Kidney (tissue), 14 donors: ENCODE measurements around the gene CNPPD1. TPM values are rescaled to one million over a fixed set of nuclear protein-coding genes. Genes with fewer than 3 reads are reported as not detected.

Source experiments
- DNase-seq, 5 donors: peaks; one replicate each; pipeline ENCODE4 v3.0.0-alpha.2; 2013 to 2020
- FAIRE-seq: peaks from 2 replicates; lab custom pipeline; 2012; peaks lifted over from hg19 to GRCh38; lab: Jason Lieb, UNC
- H3K27ac ChIP-seq, 2 donors: one replicate each; pipeline ENCODE4 v1.7.0; 2013; ENCODE audit warnings: low read depth in 2 of 2, low read length in 2 of 2, inconsistent platforms in 1 of 2
- H3K27me3 ChIP-seq: one replicate; pipeline ENCODE4 v1.7.1; 2013; ENCODE audit warnings: low read length, inconsistent platforms; ENCODE audit not compliant: control insufficient read depth, insufficient read depth
- H3K36me3 ChIP-seq, 3 donors: one replicate each; pipeline versions ENCODE4 v1.7.0 to v1.7.1; 2013; ENCODE audit warnings: low read length in 3 of 3, control low read depth in 1 of 3, inconsistent platforms in 1 of 3; ENCODE audit not compliant: insufficient read depth in 3 of 3, control insufficient read depth in 2 of 3
- H3K4me1 ChIP-seq, 3 donors: one replicate each; pipeline versions ENCODE4 v1.7.0 to v1.7.1; 2013; ENCODE audit warnings: low read length in 3 of 3, inconsistent platforms in 1 of 3, low read depth in 1 of 3; ENCODE audit not compliant: control insufficient read depth in 2 of 3, insufficient read depth in 2 of 3
- H3K4me3 ChIP-seq, 3 donors: one replicate each; pipeline versions ENCODE4 v1.7.0 to v1.8.1; 2013; ENCODE audit warnings: low read length in 3 of 3, control low read depth in 1 of 3, inconsistent platforms in 1 of 3
- H3K9ac ChIP-seq, 3 donors: one replicate each; pipeline versions ENCODE4 v1.7.0 to v1.7.1; 2013; ENCODE audit warnings: low read length in 3 of 3, control low read depth in 1 of 3, inconsistent platforms in 1 of 3
- H3K9me3 ChIP-seq, 3 donors: one replicate each; pipeline versions ENCODE4 v1.7.0 to v1.7.1; 2013; ENCODE audit warnings: low read length in 3 of 3, control low read depth in 1 of 3, inconsistent platforms in 1 of 3; ENCODE audit not compliant: control insufficient read depth in 2 of 3, insufficient read depth in 1 of 3
- intact Hi-C: fragments of 100-400 bp; cut with DNase I; formaldehyde crosslinking; loops from one replicate; pipeline ENCODE4 v1.11.1; 2022
- polyA plus RNA-seq: library from polyadenylated mRNA; stranded (reverse); fragments of 350-450 nt; fragmentation: Illumina TruSeq; extraction: RNeasy Lipid Tissue Mini Kit (QIAGEN cat#74804); gene quantifications from one replicate; pipeline ENCODE4 v1.2.3, GENCODE V29; 2014; ENCODE audit warnings: low read depth, low replicate concordance; ENCODE audit not compliant: insufficient read depth
- total RNA-seq: library from RNA; stranded (reverse); fragmentation: NEBNext Ultra II Directional; extraction: Animal tissue kit (Norgen Biotek cat#: 25700); gene quantifications from one replicate; pipeline ENCODE4 v1.2.1, GENCODE V29; 2021
- TF ChIP-seq, protein P1 (sequence below): IDR thresholded peaks from 3 replicates; pipeline ENCODE4 v1.5.1; 2012; ENCODE audit warnings: mild to moderate bottlenecking, moderate library complexity, borderline replicate concordance; ENCODE audit not compliant: insufficient read depth; ENCODE audit errors: extremely low read depth
- donor health status: control.
- donor health status: control.
- donor health status: control.
- donor health status: control.
- donor health status: control.
- donor health status: DM: yes; HTN: yes; CAD: no.
- donor health status: Normal renal cell carcinoma (clear cell type).

Gene CNPPD1
- total and polyA plus RNA-seq, 2 donors from 2014 or later = 97.5 to 131 TPM

DNA sequence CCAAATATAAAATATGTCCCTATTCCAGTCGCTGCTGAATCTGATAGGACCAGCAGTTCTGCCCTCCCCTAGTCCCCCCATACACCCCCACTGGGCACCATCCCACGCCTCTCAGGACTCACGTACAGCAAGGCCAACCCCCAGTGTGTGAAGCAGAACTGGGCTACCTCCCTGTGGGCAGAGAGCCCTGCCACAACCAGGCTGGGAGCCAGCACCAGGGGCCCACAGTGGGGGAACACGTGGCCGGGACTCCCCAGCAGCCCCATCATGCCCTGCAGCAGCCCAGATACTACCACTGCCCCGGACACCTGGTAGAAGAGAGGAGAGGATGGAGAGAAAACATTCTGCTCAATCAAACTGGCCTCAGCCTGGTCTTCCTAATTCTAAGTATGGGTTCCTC, 8.2 kb downstream of the CNPPD1 start:
- Histone ChIP-seq H3K27ac (no peak overlapping the region), H3K36me3 (peaks cover 0 to 14% (median 6%) of the 10 kb centered on the region in 3 donors), H3K4me1 (peaks cover 0 to 24% (median 14%) of the 10 kb centered on the region in 3 donors), H3K9me3 (no peaks in the 10 kb centered on the region), H3K4me3 (peak overlapping the region in 1 of 3 donors; percentile 50), H3K27me3 (no peaks in the 10 kb centered on the region), H3K9ac (no peak overlapping the region)
- no peak for FAIRE-seq
- DNase-seq = no peak
- intact Hi-C loops = loop anchor here (10.0 kb wide), 1 partner anchor 116 kb away; no protein-coding TSS in a partner anchor
- TF ChIP-seq, protein P1, sequence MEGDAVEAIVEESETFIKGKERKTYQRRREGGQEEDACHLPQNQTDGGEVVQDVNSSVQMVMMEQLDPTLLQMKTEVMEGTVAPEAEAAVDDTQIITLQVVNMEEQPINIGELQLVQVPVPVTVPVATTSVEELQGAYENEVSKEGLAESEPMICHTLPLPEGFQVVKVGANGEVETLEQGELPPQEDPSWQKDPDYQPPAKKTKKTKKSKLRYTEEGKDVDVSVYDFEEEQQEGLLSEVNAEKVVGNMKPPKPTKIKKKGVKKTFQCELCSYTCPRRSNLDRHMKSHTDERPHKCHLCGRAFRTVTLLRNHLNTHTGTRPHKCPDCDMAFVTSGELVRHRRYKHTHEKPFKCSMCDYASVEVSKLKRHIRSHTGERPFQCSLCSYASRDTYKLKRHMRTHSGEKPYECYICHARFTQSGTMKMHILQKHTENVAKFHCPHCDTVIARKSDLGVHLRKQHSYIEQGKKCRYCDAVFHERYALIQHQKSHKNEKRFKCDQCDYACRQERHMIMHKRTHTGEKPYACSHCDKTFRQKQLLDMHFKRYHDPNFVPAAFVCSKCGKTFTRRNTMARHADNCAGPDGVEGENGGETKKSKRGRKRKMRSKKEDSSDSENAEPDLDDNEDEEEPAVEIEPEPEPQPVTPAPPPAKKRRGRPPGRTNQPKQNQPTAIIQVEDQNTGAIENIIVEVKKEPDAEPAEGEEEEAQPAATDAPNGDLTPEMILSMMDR = no peak

DNA sequence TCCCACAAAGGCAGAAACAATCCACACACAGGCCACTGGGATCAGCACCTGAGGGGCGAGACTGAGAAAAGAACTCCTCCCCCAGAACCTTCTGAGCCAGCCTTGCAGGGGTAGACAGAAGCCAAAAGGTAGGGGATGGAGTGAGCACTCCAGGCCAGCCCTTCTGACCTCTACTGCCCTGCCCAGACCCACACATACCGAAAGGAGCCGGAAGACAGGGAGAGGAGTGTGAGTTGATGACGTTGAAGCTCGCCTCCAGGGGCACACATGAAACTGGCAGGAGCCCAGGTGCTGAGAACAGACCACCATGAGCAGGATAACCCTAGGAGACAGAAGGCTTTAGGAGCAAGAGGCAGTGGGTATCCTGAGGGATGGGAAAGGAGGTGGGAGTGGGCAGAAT, 8.7 kb downstream of the CNPPD1 start:
- FAIRE-seq = no peak
- peaks cover 0 to 11% (median 6%) of the 10 kb centered on the region in 3 donors for H3K36me3 ChIP-seq
- no peak for DNase-seq
- no peaks in the 10 kb centered on the region for H3K27me3 ChIP-seq
- no peak overlapping the region for H3K9ac ChIP-seq
- intact Hi-C loops = loop anchor here (10.0 kb wide), 1 partner anchor 117 kb away; no protein-coding TSS in a partner anchor
- H3K4me1 ChIP-seq = peaks cover 0 to 24% (median 12%) of the 10 kb centered on the region in 3 donors
- H3K4me3 ChIP-seq = peak overlapping the region in 1 of 3 donors; percentile 50
- no peak overlapping the region for H3K27ac ChIP-seq
- no peaks in the 10 kb centered on the region for H3K9me3 ChIP-seq
- TF ChIP-seq, protein P1 = no peak

- intact Hi-C loops = loop anchor here (10.0 kb wide), 1 partner anchor 120 kb away; no protein-coding TSS in a partner anchor
- H3K4me1 ChIP-seq = peaks cover 0 to 4% (median 3%) of the 10 kb centered on the region in 3 donors
- DNase-seq (peak in 1 of 5 donors; percentile 65), FAIRE-seq (no peak)
- no peak overlapping the region for H3K9ac ChIP-seq
- no peak overlapping the region for H3K27ac ChIP-seq
- H3K36me3 ChIP-seq = no peaks in the 10 kb centered on the region
- no peaks in the 10 kb centered on the region for H3K9me3 ChIP-seq
- TF ChIP-seq, protein P1 = no peak
- H3K27me3 ChIP-seq = no peaks in the 10 kb centered on the region
- no peak overlapping the region for H3K4me3 ChIP-seq
Observed at GRCh38 chr2:219165058-219165911, 11.4 kb downstream of the CNPPD1 start.
